KMS-11 (cell line): ENCODE results near the gene CCDC171.

ENCODE experiments used
- H2AFZ ChIP-seq: fragments of 200-600 bp; sonication (generic); 2 replicates; pipeline ENCODE4 v1.6.1; 2016; ENCODE audit warnings: antibody characterized with exemption, mixed run types, low read depth
- H3K27ac ChIP-seq: fragments of 200-600 bp; sonication (generic); 2 replicates; pipeline ENCODE4 v1.6.1; 2016; ENCODE audit warnings: mild to moderate bottlenecking, mixed run types
- H3K27me3 ChIP-seq: fragments of 200-600 bp; sonication (generic); 2 replicates; pipeline ENCODE4 v1.6.1; 2017; ENCODE audit warnings: mild to moderate bottlenecking, low read depth, mixed run types, moderate library complexity; ENCODE audit not compliant: insufficient read depth
- H3K36me3 ChIP-seq: fragments of 200-600 bp; sonication (generic); 2 replicates; pipeline ENCODE4 v1.6.1; 2017; ENCODE audit warnings: mild to moderate bottlenecking, mixed run types; ENCODE audit not compliant: insufficient read depth
- H3K4me1 ChIP-seq: fragments of 200-600 bp; sonication (generic); 2 replicates; pipeline ENCODE4 v1.6.1; 2016; ENCODE audit warnings: mild to moderate bottlenecking, low read depth, mixed run types; ENCODE audit not compliant: poor library complexity, severe bottlenecking
- H3K4me2 ChIP-seq: fragments of 200-600 bp; sonication (generic); 2 replicates; pipeline ENCODE4 v1.7.0; 2016; ENCODE audit warnings: mild to moderate bottlenecking, mixed run types
- H3K4me3 ChIP-seq: fragments of 200-600 bp; sonication (generic); IDR thresholded peaks from 2 replicates; pipeline ENCODE4 v1.6.1; 2017; ENCODE audit warnings: low read depth, low read length, mixed read lengths; ENCODE audit not compliant: insufficient read depth
- H3K79me2 ChIP-seq: fragments of 200-600 bp; sonication (generic); 2 replicates; pipeline ENCODE4 v1.6.1; 2016; ENCODE audit warnings: low read depth, mixed run types; ENCODE audit not compliant: insufficient read depth
- H3K9ac ChIP-seq: fragments of 200-600 bp; sonication (generic); 2 replicates; pipeline ENCODE4 v1.6.1; 2016; ENCODE audit warnings: mild to moderate bottlenecking, mixed run types
- H4K20me1 ChIP-seq: fragments of 200-600 bp; sonication (generic); 2 replicates; pipeline ENCODE4 v1.6.1; 2016; ENCODE audit warnings: mild to moderate bottlenecking, mixed run types; ENCODE audit not compliant: insufficient read depth
- TF ChIP-seq, protein P1 (sequence below): fragments of 200-600 bp; sonication (generic); conservative IDR thresholded peaks from 2 replicates; pipeline ENCODE4 v1.6.1; 2017; ENCODE audit warnings: low read depth, mild to moderate bottlenecking, antibody characterized with exemption, low read length, moderate library complexity, mixed read lengths

CCDC171 gene

DNA sequence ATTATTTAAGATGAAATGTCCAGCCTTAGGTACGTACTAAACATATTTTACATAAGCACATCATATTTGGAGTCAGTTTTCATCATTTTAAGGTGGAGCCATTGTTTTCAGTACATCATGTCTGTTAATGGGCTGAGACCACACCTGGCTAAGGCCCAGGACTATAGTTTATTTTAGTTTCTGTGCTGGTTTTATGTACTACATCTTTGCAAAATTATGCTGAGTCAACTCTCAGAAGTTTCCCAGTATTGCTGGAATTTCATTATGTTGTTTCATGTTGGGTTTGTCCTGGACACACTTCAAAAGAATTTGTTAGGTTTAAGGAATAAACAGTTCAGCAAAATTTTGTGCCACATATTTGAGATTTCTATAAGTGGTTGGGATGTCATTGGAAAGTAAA is 171.2 kb downstream of the CCDC171 start:
- Histone ChIP-seq H4K20me1 (no peaks in the 10 kb centered on the region), H3K9ac (no peak overlapping the region), H3K27me3 (no peaks in the 10 kb centered on the region), H3K79me2 (no peaks in the 10 kb centered on the region), H3K4me2 (peak overlapping the region; percentile 19), H3K36me3 (no peaks in the 10 kb centered on the region), H2AFZ (no peak overlapping the region), H3K27ac (no peak overlapping the region; the same call in 1 of the 2 replicates), H3K4me3 (no peak overlapping the region), H3K4me1 (peaks cover 7% of the 10 kb centered on the region)
- TF ChIP-seq, protein P1, sequence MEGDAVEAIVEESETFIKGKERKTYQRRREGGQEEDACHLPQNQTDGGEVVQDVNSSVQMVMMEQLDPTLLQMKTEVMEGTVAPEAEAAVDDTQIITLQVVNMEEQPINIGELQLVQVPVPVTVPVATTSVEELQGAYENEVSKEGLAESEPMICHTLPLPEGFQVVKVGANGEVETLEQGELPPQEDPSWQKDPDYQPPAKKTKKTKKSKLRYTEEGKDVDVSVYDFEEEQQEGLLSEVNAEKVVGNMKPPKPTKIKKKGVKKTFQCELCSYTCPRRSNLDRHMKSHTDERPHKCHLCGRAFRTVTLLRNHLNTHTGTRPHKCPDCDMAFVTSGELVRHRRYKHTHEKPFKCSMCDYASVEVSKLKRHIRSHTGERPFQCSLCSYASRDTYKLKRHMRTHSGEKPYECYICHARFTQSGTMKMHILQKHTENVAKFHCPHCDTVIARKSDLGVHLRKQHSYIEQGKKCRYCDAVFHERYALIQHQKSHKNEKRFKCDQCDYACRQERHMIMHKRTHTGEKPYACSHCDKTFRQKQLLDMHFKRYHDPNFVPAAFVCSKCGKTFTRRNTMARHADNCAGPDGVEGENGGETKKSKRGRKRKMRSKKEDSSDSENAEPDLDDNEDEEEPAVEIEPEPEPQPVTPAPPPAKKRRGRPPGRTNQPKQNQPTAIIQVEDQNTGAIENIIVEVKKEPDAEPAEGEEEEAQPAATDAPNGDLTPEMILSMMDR = no peak

DNA sequence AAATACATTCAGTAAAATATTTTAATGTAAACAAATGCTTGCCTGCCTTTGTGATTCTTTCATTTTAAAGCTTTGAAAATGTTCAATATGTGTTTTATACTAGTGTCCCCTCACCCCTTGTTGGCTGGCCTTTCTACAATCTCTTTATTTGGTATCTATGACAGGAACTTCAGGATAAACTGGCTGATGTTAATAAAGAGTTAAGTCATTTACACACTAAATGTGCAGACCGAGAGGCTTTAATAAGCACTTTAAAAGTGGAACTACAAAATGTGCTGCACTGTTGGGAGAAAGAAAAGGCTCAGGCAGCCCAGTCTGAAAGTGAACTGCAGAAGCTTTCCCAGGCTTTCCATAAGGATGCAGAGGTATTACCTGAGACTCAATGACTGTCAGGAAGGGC is 171.8 kb downstream of the CCDC171 start:
- no peaks in the 10 kb centered on the region for H4K20me1 ChIP-seq
- no peak overlapping the region for H2AFZ ChIP-seq
- no peak overlapping the region for H3K4me2 ChIP-seq
- H3K27me3 ChIP-seq = no peaks in the 10 kb centered on the region
- H3K4me3 ChIP-seq = no peak overlapping the region
- TF ChIP-seq, protein P1 = no peak
- 0 out of 2 replicates have a peak overlapping the region, but pooled peaks have one; percentile 4 for H3K27ac ChIP-seq
- no peaks in the 10 kb centered on the region for H3K36me3 ChIP-seq
- peaks cover 7% of the 10 kb centered on the region for H3K4me1 ChIP-seq
- H3K9ac ChIP-seq = no peak overlapping the region
- no peaks in the 10 kb centered on the region for H3K79me2 ChIP-seq

DNA sequence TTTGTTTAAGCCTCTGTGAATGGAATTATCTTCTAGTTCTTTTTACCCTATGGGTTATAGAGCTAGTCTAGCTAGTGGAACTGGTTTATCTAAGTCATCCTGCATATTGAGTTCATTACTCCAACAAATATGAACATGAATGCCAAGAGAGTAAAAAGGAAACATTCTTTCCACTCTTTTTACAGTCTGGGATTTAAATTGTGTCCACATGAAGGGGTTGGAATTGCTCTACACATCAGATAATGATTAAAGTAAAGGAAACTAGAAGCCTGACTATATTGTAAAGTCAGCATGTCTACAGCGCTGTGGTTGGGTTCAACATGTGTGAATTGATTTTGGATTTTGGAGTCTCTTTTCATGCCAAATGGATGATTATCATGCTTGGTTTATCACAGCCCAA is 173.1 kb downstream of the CCDC171 start:
- H3K27me3 ChIP-seq = no peaks in the 10 kb centered on the region
- H2AFZ ChIP-seq = no peak overlapping the region
- no peak overlapping the region for H3K4me2 ChIP-seq
- H3K4me3 ChIP-seq = no peak overlapping the region
- H4K20me1 ChIP-seq = no peaks in the 10 kb centered on the region
- no peaks in the 10 kb centered on the region for H3K79me2 ChIP-seq
- H3K36me3 ChIP-seq = no peaks in the 10 kb centered on the region
- peaks cover 7% of the 10 kb centered on the region for H3K4me1 ChIP-seq
- TF ChIP-seq, protein P1 = no peak
- no peak overlapping the region for H3K27ac ChIP-seq
- no peak overlapping the region for H3K9ac ChIP-seq

- H3K27ac ChIP-seq = no peak overlapping the region
- H3K79me2 ChIP-seq = no peaks in the 10 kb centered on the region
- H3K36me3 ChIP-seq = no peaks in the 10 kb centered on the region
- TF ChIP-seq, protein P1 = no peak
- no peak overlapping the region for H3K9ac ChIP-seq
- no peak overlapping the region for H3K4me3 ChIP-seq
- no peak overlapping the region for H2AFZ ChIP-seq
- no peaks in the 10 kb centered on the region for H3K4me1 ChIP-seq
- no peaks in the 10 kb centered on the region for H3K27me3 ChIP-seq
- H4K20me1 ChIP-seq = no peaks in the 10 kb centered on the region
- H3K4me2 ChIP-seq = no peak overlapping the region
Measured at GRCh38 chr9:15729507-15729906, 176.7 kb downstream of the CCDC171 start.
